K562 (cell line): ENCODE measurements around the gene CTDSPL2. TPM values are rescaled to one million over a fixed set of nuclear protein-coding genes. Genes with fewer than 3 reads are reported as not detected.

Experiments
- ATF3 ChIP-seq, 2 experiments: fragments of 450-650 bp in 1 of 2; sonication (generic) in 1 of 2; formaldehyde crosslinking in 1 of 2; IDR thresholded peaks in 1 of 2; conservative IDR thresholded peaks in 1 of 2; 2 replicates each; pipeline versions ENCODE4 v1.6.1 to v1.8.1; 2016 to 2023; ENCODE audit warnings: mild to moderate bottlenecking in 2 of 2, moderate library complexity in 2 of 2, inconsistent platforms in 1 of 2, missing genetic modification reagents in 1 of 2
- ATF6 ChIP-seq: sonication (generic); formaldehyde crosslinking; IDR thresholded peaks from 2 replicates; pipeline ENCODE4 v1.4.0; 2020; ENCODE audit warnings: mild to moderate bottlenecking, missing genetic modification reagents
- BCLAF1 ChIP-seq, 2 experiments: fragments of 450-650 bp in 1 of 2; IDR thresholded peaks; 2 replicates each; pipeline ENCODE4 v1.6.1; 2011 to 2017; ENCODE audit warnings: low read depth in 2 of 2, antibody characterized with exemption in 1 of 2, borderline replicate concordance in 1 of 2, low read length in 1 of 2, mild to moderate bottlenecking in 1 of 2, mixed read lengths in 1 of 2; ENCODE audit not compliant: control insufficient read depth in 1 of 2
- KLF13 ChIP-seq: fragments of 450-650 bp; IDR thresholded peaks from 2 replicates; pipeline ENCODE4 v1.6.1; 2016; ENCODE audit warnings: missing genetic modification characterization, low read depth, mild to moderate bottlenecking, missing compliant biosample characterization, moderate library complexity, borderline replicate concordance
- LCOR ChIP-seq: sonication (generic); formaldehyde crosslinking; IDR thresholded peaks from 2 replicates; pipeline ENCODE4 v1.8.0; 2022; ENCODE audit warnings: mild to moderate bottlenecking, missing genetic modification reagents
- NFE2 ChIP-seq: IDR thresholded peaks from 2 replicates; pipeline ENCODE4 v1.6.1; 2014; ENCODE audit warnings: antibody characterized with exemption, low read depth
- NFIC ChIP-seq: fragments of 450-650 bp; IDR thresholded peaks from 2 replicates; pipeline ENCODE4 v1.6.1; 2017; ENCODE audit warnings: mild to moderate bottlenecking, inconsistent platforms
- NKRF ChIP-seq: fragments of 450-650 bp; IDR thresholded peaks from 2 replicates; pipeline ENCODE4 v1.6.1; 2016; ENCODE audit warnings: borderline replicate concordance
- NR2F6 ChIP-seq: fragments of 450-650 bp; formaldehyde crosslinking; IDR thresholded peaks from 2 replicates; pipeline ENCODE4 v1.4.0; 2020; ENCODE audit warnings: mild to moderate bottlenecking
- NR4A1 ChIP-seq, 2 experiments: fragments of 250-450 bp in 1 of 2; fragments of 450-650 bp in 1 of 2; sonication (Bioruptor Pico) in 1 of 2; IDR thresholded peaks; 2 replicates each; pipeline versions ENCODE4 v1.4.0 to v1.6.1; 2016 to 2020; ENCODE audit warnings: mild to moderate bottlenecking in 2 of 2, missing compliant biosample characterization in 1 of 2, missing genetic modification characterization in 1 of 2, moderate library complexity in 1 of 2
- PRMT5 ChIP-seq: sonication (generic); formaldehyde crosslinking; IDR thresholded peaks from 2 replicates; pipeline ENCODE4 v1.5.0; 2020; ENCODE audit warnings: missing genetic modification reagents
- RBFOX2 ChIP-seq: fragments of 200-400 bp; formaldehyde crosslinking; IDR thresholded peaks from 2 replicates; pipeline ENCODE4 v1.6.1; 2017; ENCODE audit warnings: low read depth, mild to moderate bottlenecking, low read length, moderate library complexity
- SAP30 ChIP-seq: fragments of 200-600 bp; sonication (generic); IDR thresholded peaks from 2 replicates; pipeline ENCODE4 v1.6.1; 2012; ENCODE audit warnings: borderline replicate concordance, low read depth, mild to moderate bottlenecking, moderate library complexity, low read length, control low read depth, inconsistent platforms; ENCODE audit not compliant: insufficient read depth, poor library complexity, severe bottlenecking
- TBP ChIP-seq: optimal IDR thresholded peaks from 2 replicates; pipeline ENCODE3; 2011; ENCODE audit warnings: low read depth, low read length, improper control_type of control experiment
- ZNF316 ChIP-seq: fragments of 450-650 bp; IDR thresholded peaks from 2 replicates; pipeline ENCODE4 v1.6.1; 2016
- polyA plus RNA-seq, 8 experiments: library from polyadenylated mRNA; depleted of rRNA in 4 of 8; stranded (reverse) in 5 of 8; unstranded in 3 of 8; fragments of >200 nt; fragmentation: Nextera tagmentation in 2 of 8; fragmentation: Illumina TruSeq in 1 of 8; extraction: Ambion mirVana in 2 of 8; extraction: Trizol in 1 of 8; gene quantifications; 2 replicates each; pipeline versions ENCODE4 v1.2.1 to v1.2.3, GENCODE V29; 2011 to 2014; ENCODE audit warnings: inconsistent platforms in 1 of 8, missing spikeins in 1 of 8
- total RNA-seq, 7 experiments: library from RNA; depleted of rRNA in 6 of 7; stranded (reverse); fragments of >200 nt in 6 of 7; fragmentation: Illumina TruSeq in 2 of 7; extraction: Trizol in 2 of 7; gene quantifications; 2 replicates each; pipeline versions ENCODE4 v1.2.1 to v1.2.3, GENCODE V29; 2011 to 2021; ENCODE audit warnings: low replicate concordance in 1 of 7

Gene CTDSPL2
- total and polyA plus RNA-seq, 9 of the 15 experiments (the other 6 are each of a cell fraction or from before 2014, with no cell fraction given) = 16.8 to 79.0 (median 53.1) TPM

- TF ChIP-seq ATF6 (CRISPR knock-in tag) = 0 out of 2 replicates have a peak, but pooled peaks have one; percentile 48
- no peak for TF ChIP-seq PRMT5 (CRISPR knock-in tag)
- peak; percentile 63; the same call in 1 of the 2 replicates for TF ChIP-seq NKRF
- no peak for TF ChIP-seq ATF3 (IDR thresholded peaks at IDR 0.05)
- 0 out of 2 replicates have a peak, but pooled peaks have one; percentile 64 for TF ChIP-seq ATF3 (CRISPR knock-in tag; conservative IDR thresholded peaks at IDR 0.05)
- TF ChIP-seq TBP = peak; percentile 57
- TF ChIP-seq NR2F6 = 0 out of 2 replicates have a peak, but pooled peaks have one; percentile 55
- peak; percentile 44; the same call in 1 of the 2 replicates for TF ChIP-seq LCOR (CRISPR knock-in tag)
- peak; percentile 46 for TF ChIP-seq NFIC
- TF ChIP-seq NR4A1 (CRISPR knock-in tag; IDR thresholded peaks at IDR 0.05) = 0 out of 2 replicates have a peak, but pooled peaks have one; percentile 44
- TF ChIP-seq NR4A1 (tag; IDR thresholded peaks at IDR 0.05) = 0 out of 2 replicates have a peak, but pooled peaks have one; percentile 43
- 0 out of 2 replicates have a peak, but pooled peaks have one; percentile 12 for TF ChIP-seq KLF13
- no peak for TF ChIP-seq NFE2
- peak; percentile 84 for TF ChIP-seq RBFOX2
- peak; percentile 69 for TF ChIP-seq SAP30
- TF ChIP-seq ZNF316 = no peak
- TF ChIP-seq BCLAF1 (IDR thresholded peaks at IDR 0.05; ENCODE audit: borderline replicate concordance in 1 of 2, control insufficient read depth in 1 of 2, low read depth in 2 of 2, low read length in 1 of 2) = no peak
Measured at GRCh38 chr15:44536302-44536961, 109.0 kb downstream of the CTDSPL2 start (continued).
